ENCODE results near the gene GPC5.

- no peak for TF ChIP-seq CTCF (IDR thresholded peaks at IDR 0.05; ENCODE audit: insufficient read depth, low read length, poor library complexity, severe bottlenecking)
- no peak for TF ChIP-seq EZH2phosphoT487 (conservative IDR thresholded peaks at IDR 0.05; ENCODE audit: low read length)
Measured at GRCh38 chr13:92591117-92591516, 1192.7 kb downstream of the GPC5 start.

Data from SU-DHL-6 (cell line).